OCI-M1 (cell line): ENCODE data around the gene MRTFB.
A peak's percentile ranks its signal among the peaks of the same experiment; 100 is the strongest.

Experiments used
- DNase-seq: peaks from one replicate; lab custom pipeline; 2025; lab: John Stamatoyannopoulos, UW

MRTFB gene

DNA sequence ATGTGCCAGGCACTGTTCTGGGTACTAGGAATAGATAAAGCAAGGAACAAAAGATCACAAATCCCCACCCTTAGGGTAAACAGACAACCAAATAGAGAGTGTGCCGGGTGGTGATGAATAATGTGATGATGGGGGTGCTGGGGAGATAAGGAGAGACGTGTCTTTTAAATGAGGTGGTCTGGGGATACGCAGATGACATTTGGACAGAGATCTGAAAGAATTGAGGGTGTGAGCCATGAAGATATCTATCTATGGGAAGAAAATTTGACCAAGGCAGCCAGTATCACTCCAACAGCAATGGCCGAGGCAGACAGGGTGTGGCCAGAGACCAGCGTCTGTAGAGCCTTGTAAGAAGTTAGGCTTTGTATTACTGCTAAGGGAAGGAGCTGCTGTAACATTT, 165.3 kb downstream of the MRTFB start:
- DNase-seq: no peak

DNA sequence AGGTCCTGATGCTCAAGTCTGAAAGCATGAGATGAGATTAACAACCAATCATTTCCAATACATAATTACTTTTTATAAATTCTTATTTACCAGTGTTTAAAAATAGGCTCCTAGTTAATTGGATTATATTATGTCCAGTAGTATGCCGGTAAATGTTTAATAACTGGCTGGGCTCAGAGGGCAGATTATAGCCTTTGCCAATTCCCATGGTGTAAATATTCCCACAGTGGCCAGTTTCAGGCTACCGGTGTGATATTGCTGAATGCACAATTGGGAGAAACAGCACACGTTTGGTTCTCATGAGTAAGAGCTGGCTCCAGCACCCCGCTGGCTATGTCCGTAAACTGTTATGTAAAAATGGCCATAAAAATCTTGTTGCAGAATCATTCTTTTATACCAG, 167.6 kb downstream of the MRTFB start:
- DNase-seq: no peak

DNA sequence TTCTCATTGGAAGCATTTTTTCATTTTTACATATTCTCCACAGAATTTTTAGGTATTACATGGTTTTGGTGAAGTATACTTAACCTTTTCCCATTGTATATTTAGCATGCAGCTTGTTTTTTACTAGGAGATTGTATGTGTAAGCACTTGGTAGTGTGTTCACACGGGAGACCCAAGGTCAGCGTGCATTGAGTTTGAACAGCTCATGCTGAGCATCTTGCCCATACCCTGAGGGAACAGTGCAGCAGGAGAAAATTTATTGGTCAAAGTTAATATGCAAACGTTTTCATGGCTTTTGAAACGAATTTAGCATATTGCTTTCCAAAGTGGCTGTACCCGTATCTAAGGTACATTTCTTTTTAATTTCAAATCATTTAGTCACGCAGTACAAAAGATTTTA, 168.7 kb downstream of the MRTFB start:
- no peak for DNase-seq

DNA sequence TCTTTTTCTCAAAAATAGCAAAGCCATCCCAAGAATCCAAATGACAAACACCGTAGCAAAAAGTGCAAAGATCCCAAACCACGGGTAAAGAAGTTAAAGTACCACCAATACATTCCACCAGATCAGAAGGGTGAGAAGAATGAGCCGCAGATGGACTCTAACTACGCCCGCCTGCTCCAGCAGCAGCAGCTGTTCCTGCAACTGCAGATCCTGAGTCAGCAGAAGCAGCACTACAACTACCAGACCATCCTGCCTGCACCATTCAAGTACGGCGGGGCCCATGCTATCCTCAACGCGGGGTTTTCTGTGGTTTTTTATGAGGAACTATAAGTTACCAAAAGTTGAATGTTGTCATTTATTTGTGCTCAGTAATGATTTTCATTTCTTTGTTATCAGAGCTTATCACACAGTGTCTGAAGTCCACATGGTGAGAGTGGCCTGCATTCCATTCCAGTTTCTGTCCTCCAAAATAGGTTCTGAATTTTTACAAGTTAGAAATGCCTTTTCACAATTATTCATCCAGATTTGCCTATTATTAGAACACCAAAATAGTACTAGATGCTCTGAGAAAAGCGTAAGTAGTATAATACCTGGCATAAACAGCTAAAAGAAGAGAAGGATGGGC, 169.2 kb downstream of the MRTFB start:
- peak; percentile 42 for DNase-seq

DNA sequence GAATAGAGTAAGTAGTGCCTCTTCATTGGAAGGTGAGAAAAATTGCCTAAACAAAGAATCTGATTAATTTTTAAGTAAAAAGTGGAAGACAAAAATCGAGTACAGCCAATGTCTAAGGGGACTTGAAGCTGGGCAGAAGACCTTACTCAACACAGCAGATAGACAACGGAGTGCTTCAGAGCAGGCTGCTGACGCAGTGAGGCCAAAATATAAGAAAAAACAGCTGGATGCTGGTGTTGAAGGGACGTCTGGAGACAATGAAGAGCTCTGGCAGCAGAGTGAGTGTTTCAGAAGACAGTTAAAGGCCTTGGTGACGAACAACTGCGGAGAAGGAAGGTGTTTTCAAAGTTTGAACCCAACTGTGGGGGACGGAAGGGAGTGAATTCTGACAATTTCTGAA, 169.8 kb downstream of the MRTFB start:
- DNase-seq: no peak

DNA sequence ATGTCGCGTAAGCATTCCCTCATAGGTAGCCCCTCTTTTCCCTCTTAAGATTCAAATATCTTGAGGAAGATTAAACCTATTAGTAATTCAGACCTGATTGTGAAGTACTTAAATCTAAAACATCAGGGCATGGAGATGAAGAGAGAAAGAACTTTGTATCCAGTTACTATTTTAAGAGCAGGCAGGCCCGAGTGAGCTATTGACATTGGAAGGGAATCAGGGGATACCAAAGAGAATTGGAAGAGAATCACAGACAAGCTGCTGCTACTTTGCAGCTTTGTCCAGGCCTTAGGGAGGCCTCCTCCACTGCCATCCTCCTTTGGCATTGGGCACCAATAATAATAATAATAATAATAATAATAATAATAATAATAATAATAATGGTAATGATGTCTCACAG, 170.5 kb downstream of the MRTFB start:
- no peak for DNase-seq

DNA sequence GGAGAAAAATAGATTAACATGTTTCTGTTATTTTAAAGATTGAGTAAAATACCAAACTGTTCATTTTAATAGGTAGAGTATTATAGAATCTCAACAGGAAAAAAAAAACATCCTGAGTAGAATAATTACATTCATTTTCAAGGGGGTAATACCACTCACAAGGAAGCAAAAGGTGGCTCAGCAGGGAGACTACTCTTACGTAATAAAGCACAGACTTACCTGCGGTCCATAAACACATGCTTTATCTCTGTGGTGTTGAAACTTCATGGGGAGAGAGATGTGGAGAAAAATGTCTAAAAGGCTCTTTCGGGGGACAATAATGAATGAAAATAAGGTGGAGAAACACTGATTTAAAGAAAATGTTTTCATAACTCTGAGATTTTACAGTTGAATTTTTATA, 171.7 kb downstream of the MRTFB start:
- DNase-seq: no peak

DNA sequence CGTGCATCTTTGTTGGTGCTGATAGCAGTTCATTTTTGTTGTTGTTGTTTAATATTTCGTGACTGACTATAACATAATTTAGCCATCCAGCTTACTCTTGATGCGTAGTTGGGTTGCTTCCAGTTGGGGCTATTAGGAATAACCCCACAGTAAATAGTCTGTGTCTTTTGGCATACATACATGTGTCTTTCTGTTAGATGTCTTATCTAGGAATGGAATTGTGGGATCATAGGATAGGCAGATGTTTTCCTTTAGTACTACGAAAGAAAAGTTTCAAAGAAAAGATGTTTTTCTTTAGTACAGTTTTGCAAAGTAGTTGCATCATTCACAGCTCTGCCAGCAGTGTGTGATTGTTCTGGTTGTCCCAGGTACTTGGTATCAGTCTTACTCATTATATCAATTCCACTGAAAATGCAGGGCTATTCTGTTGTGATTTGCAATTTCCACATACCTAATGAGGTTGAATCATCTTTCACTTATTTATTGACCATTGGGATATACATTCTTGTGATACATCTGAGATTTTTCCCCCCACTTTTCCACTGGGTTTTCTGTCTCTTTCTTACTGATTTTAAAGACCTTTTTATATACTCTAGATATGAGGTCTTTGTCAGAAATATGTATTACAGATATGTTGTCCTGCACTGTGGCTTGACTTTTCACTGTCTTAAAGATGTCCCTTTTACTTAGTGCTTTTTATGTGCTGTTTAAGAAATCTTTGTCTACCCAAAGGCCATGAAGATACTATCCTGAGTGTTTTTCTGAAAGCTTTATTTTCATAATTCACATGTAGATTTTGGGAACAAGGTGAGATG, 173.3 kb downstream of the MRTFB start:
- DNase-seq: peak; percentile 2

DNA sequence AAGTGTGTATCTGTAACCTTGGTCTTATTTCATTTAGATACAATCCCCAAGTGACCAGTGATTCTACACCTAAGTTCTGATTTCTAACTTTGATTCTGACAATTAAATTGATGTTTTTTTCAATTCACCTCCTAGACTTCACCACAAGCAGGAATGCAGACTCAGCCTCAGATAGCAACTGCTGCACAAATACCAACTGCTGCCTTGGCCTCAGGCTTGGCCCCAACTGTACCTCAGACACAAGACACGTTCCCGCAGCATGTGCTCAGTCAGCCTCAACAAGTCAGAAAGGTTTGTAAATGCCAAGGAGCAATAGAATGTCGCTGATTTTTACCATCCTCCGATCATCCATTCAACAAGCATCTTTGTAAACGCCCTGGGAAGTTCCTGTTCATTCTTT, 177.7 kb downstream of the MRTFB start:
- DNase-seq: no peak

DNA sequence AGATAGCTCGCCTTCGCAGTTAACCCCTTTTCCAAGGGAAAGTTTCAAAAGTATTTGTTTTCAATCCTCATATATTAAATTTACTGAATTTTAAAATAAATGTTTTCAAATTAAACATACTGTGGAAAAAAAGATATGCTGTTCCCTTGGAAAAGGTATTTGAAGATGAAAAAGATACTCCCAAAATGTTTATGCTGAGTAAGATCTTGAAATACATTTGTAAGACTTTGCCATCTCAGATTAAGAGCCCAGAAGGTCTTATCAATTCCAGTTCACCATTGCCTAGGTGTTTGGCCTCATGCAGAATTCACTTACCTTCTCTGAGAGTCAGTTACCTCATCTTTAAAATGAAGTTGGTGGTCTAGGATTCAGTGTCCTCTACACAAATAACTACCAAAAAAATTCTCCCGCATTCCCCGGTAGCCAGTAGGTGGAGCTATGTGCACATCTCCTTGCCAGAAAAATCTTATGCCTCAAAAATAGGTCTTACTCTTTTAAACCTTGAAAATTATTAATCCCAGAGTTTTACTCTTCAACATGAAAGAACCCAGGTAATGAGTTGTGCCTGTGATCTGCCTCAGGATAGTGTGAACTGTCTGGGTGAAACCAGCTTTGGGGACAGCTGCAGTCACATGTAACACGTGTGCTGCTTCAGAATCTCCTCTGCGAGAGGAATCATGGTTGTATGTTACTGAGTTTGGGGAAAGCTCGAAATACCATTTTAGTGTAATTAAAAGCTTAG, 178.3 kb downstream of the MRTFB start:
- DNase-seq: peak; percentile 66

DNA sequence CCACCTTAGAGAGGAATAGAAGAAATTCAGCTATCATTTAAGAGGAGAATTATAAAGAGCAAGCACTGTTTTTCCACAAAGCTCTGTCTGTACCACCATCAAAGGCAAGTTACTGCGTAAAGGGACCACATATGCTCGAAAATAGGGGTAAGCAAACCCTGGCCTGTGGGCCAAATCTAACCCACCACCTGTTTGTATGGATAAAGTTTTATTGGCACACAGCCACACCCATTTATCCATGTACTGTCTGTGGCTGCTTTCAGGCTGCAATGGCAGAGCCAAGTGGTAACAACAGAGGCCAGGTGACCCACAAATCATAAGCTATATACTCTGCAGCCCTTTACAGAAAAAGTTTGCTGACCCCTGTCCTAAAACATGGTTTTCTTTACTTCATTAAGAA, 180.3 kb downstream of the MRTFB start:
- no peak for DNase-seq

DNA sequence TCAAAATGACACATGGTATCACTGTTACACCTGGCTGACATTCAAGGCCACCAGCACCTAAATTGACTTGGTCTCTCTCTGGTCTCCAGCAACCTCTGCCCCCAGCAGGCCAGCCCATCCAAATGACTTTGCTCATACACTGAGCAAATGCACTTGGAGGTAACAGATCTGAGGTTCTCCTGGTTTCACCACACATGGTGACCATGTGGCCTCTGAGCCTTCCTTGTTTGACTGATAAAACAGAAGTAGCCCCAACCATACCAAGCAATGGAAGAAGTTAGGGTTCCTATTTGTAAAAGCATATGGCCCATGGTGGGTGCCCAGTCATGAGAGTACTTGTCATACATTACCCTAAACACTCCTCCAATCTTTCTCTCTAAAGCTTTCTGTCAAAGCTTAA, 181.7 kb downstream of the MRTFB start:
- no peak for DNase-seq

DNA sequence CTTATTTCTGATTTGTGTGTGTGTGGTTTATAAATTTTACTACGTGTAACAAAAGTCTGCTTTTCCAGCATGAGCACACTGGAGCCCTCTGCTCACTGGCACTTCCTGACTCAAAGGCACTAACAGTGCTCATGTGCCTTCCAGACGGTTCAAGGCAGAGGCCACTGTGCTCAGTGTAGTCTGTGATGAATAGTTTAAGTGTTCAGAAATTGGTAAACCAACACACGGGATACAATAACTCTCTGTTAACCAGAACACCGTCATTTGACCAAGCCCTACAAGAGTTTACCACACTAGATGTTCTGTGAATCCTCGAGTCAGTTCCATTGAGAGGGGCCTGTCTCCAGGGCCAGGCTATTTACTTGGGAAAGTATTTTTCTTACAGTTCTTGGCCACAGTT, 191.9 kb downstream of the MRTFB start:
- no peak for DNase-seq

DNA sequence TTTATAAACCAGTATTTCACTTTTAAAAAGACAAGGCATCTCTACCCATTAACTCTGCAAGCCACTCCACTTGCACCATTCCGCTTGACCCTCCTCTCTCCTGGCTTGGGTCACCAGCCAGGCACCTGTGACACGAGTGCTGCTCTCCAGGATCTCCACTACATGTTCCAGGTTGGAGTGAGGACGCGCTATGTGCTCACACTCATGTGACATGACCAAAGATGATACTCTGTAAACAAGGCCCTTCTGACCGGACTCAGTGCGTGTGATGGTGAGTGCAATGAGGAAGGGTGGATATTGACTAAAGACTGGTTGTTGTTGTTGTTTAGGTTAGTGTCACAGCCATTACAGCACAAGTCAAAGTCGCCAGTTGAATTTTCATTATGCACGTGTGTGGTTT, 192.7 kb downstream of the MRTFB start:
- no peak for DNase-seq

DNA sequence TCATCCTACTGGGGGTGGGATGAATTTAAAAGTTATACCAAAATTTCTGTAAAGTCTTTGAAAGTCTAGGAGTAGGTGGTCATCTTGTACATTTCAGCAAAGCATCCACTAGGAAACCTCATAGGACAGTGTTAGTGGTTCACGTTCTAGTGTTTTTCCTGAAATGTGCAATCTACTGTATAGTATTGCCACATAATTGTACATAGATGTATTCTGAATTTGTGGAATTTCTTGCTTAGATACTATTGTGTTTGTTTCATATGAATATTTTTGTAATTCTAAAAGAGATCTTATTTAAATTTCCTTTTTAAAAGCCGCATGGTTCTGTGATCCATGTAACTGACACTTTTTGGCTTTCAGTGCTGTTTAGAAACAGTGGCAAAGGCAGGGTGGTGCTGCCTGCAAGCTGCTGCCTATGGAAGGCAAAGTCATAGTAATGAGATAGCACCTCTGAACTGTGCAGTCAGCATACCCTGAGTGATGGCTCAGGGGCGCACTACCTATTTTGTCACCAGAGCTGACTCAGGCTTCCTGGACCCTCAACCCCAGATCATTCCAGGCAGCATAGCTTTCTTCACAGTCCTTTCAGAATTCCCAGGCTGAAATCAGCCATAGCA, 193.3 kb downstream of the MRTFB start:
- DNase-seq: no peak

DNA sequence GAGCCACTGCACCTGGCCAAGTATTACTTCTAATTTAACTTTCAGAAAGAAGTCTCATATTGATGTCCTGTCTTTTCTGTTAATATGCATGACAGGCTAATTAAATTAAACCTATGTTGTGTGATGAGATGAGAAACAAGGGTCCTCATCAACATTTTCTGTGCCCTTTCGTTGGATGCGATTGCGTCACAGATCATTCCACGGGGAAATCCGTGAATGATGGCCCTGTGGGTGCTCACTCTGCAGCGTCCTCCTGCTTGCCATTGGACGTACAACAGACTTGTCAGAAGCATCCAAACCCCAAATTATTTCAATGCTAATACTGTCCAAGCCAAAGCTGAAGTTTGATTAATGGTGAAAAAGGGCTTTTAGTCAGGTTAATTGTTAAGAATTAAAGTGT, 197.0 kb downstream of the MRTFB start:
- no peak for DNase-seq

DNA sequence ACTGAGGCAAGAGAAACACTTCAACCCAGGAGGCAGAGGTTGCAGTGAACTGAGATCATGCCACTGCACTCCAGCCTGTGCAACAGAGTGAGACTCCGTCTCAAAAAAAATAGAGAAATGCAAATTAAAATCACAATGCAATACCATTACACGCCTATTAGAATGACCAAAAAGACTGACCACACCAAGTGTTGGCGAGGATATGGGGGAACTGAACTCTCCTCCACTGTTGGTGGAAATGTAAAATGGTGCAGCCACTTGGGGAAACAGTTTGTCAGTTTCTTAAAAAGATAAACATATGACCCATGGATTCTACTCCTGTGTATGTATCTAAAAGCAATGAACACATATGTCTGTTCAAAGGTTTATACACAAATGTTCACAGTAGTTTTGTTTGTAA, 204.8 kb downstream of the MRTFB start:
- DNase-seq: no peak

DNA sequence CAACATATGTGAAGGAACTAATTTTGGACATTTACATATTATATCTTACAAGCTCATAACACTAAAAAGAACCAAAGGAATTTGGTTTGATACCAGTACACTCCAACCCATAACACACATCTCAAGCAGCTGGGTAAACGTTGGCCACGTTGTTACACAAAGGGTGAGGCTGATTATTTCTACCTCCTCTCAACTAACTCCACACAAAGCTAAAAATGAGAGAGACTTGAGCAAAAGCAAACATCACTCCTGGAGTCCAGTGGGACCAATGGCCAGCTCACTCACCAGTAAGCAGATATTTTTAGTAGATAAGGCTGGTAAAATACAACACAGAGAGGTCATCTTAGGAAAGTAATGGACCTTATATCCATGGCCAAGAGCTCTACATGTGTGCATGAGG, 207.6 kb downstream of the MRTFB start:
- DNase-seq: no peak

DNA sequence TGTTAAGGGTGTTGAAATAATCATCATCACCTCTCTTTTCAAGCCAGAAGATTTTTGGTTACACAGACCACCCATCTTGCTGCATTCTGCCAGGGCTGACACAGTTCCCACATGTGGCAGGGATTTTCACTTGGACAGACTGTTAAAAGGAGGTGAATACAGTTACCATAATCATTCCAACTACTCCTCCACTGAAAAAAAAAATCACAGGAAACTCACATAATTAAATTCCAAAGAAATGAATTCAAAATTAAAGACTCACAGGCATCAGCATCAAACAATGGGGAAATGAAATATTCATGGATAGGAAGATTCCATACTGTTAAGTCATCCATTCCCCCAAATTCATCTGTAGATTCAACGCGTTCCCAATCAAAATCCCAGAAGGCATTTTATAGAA, 209.4 kb downstream of the MRTFB start:
- DNase-seq: no peak

DNA sequence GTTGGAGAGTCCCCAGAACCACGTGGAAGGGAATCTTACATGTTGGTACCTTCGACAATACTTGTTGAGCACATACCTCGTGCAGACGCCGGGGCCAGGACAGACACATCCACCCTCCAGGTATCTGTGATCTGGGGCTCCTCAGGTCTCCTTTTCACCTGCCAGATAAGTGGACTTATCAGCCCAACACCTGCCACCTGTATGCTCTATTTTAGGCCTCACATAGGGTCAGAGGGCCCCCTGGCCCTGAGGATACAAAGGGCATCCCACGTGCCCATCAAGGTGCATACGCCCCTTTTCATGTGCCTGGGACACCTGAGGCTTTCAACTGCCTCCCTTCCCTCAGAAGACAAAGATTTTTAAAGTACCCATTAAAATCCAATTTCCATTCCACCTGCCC, 212.7 kb downstream of the MRTFB start:
- DNase-seq: no peak

DNA sequence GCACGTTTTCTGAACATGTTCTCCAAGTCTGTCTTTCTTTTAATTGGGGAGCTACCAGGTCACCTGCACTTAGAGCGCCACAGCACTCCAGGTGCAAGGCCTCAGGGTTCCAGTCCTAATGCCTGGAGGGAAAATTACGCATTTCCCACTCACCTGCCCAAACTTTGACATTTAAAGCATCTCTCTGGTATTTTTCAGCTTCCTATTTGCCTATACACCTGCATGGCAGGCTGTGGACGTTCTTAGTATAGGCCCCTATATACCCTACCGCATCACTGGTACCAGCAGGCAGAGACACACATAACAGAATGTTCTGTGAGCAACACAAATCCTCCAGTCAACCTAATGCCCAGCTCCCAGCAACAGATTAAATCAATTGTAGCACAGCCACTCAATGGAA, 213.3 kb downstream of the MRTFB start:
- peak; percentile 29 for DNase-seq

DNA sequence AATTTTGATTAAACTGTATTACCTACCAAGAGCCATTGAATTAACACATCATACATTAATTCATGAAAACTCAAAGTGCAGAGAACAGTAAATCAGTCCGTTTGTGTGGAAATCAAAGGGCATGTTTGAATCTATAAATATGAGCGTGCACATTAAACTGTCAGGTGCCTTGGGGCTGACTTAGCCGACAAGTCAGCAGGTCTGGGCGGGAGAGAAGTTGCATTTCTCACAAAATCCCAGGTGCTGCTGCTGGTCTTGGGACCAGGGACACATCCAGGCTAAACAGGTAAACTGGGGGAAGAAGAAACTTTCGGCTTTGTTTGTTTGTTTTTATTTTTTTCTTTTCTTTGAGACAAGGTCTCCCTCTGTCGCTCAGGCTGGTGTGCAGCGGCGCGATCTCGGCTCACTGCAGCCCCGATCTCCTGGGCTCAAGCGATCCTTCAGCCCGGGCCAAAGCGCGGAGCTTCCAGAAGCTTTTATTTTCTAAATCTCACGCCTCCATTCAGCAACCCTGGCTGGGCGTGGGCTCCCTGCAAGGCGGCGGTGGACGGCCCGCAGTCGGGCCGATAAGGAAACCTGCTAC, 213.9 kb downstream of the MRTFB start:
- DNase-seq: no peak
